SK-N-SH (cell line): ENCODE data around the gene COLEC12. TPM values are rescaled to one million over a fixed set of nuclear protein-coding genes. Genes with fewer than 3 reads are reported as not detected.

Source experiments
- CTCF ChIA-PET: fragments of 300-600, 350-600 bp; formaldehyde crosslinking; extraction: SDS; loops from one replicate; lab custom pipeline; 2021; lab: Yijun Ruan, JAX
- POLR2A ChIA-PET: fragments of 350-600 bp; sonication (Branson Sonifier 250); formaldehyde crosslinking; extraction: SDS; loops from one replicate; lab custom pipeline; 2020; ENCODE audit warnings: antibody characterized with exemption, inconsistent platforms; lab: Yijun Ruan, JAX
- DNase-seq: peaks from one replicate; pipeline ENCODE4 v3.0.0; 2012
- H2AFZ ChIP-seq: fragments of 200-600 bp; sonication (generic); 2 replicates; pipeline ENCODE4 v1.8.1; 2016; ENCODE audit warnings: antibody characterized with exemption, mild to moderate bottlenecking, low read depth
- H3F3A ChIP-seq: fragments of 200-600 bp; sonication (generic); replicated peaks from 2 replicates; pipeline ENCODE3; 2016; ENCODE audit warnings: antibody characterized with exemption, mild to moderate bottlenecking; ENCODE audit not compliant: insufficient read depth
- H3K27ac ChIP-seq, 2 experiments: fragments of 200-500 bp in 1 of 2; fragments of 200-600 bp in 1 of 2; sonication (Bioruptor generic) in 1 of 2; sonication (generic), shearing (Covaris generic) in 1 of 2; 2 replicates each; pipeline versions ENCODE4 v1.5.1 to v1.6.1; 2014 to 2016; ENCODE audit warnings: low read depth in 2 of 2, inconsistent platforms in 1 of 2, low read length in 1 of 2, mild to moderate bottlenecking in 1 of 2, mixed read lengths in 1 of 2
- H3K27me3 ChIP-seq: fragments of 200-600 bp; sonication (generic), shearing (Covaris generic); 2 replicates; pipeline ENCODE4 v1.6.1; 2016; ENCODE audit warnings: mixed run types; ENCODE audit not compliant: insufficient read depth
- H3K36me3 ChIP-seq, 2 experiments: fragments of 200-500 bp in 1 of 2; fragments of 200-600 bp in 1 of 2; sonication (Bioruptor generic) in 1 of 2; sonication (generic) in 1 of 2; replicated peaks in 1 of 2; 2 replicates each; pipeline versions ENCODE3 to v1.5.1; 2014 to 2016; ENCODE audit warnings: low read length in 1 of 2, mild to moderate bottlenecking in 1 of 2; ENCODE audit not compliant: insufficient read depth in 2 of 2, control insufficient read depth in 1 of 2
- H3K4me1 ChIP-seq, 2 experiments: fragments of 200-500 bp in 1 of 2; fragments of 200-600 bp in 1 of 2; sonication (Bioruptor generic) in 1 of 2; sonication (generic), shearing (Covaris generic) in 1 of 2; 2 replicates each; pipeline versions ENCODE4 v1.5.1 to v1.6.1; 2014 to 2016; ENCODE audit warnings: low read depth in 1 of 2, low read length in 1 of 2, mixed run types in 1 of 2; ENCODE audit not compliant: insufficient read depth in 2 of 2, control insufficient read depth in 1 of 2
- H3K4me2 ChIP-seq: fragments of 200-600 bp; sonication (generic), shearing (Covaris generic); 2 replicates; pipeline ENCODE4 v1.6.1; 2017; ENCODE audit warnings: mixed run types
- H3K4me3 ChIP-seq, 2 experiments: fragments of 200-500 bp in 1 of 2; fragments of 200-600 bp in 1 of 2; sonication (Bioruptor generic) in 1 of 2; sonication (generic), shearing (Covaris generic) in 1 of 2; 2 replicates each; pipeline versions ENCODE4 v1.5.1 to v1.8.1; 2014 to 2016; ENCODE audit warnings: low read depth in 2 of 2, inconsistent platforms in 1 of 2, low read length in 1 of 2, mild to moderate bottlenecking in 1 of 2, mixed read lengths in 1 of 2, moderate library complexity in 1 of 2
- H3K79me2 ChIP-seq: fragments of 200-600 bp; sonication (generic); 2 replicates; pipeline ENCODE4 v1.8.1; 2017; ENCODE audit warnings: mild to moderate bottlenecking; ENCODE audit not compliant: insufficient read depth
- H3K9ac ChIP-seq: fragments of 200-600 bp; sonication (generic); 2 replicates; pipeline ENCODE4 v1.6.1; 2017; ENCODE audit warnings: mixed run types
- H3K9me2 ChIP-seq: fragments of 200-600 bp; sonication (generic); 2 replicates; pipeline ENCODE4 v1.6.1; 2017; ENCODE audit warnings: mixed run types
- H3K9me3 ChIP-seq: fragments of 200-600 bp; sonication (generic); 2 replicates; pipeline ENCODE4 v1.6.1; 2017; ENCODE audit warnings: mixed run types, mild to moderate bottlenecking, moderate library complexity
- H4K20me1 ChIP-seq: fragments of 200-600 bp; sonication (generic); 2 replicates; pipeline ENCODE4 v1.6.1; 2017; ENCODE audit warnings: mild to moderate bottlenecking, mixed run types; ENCODE audit not compliant: insufficient read depth
- CHD2 ChIP-seq: fragments of 150-350 bp; IDR thresholded peaks from 2 replicates; pipeline ENCODE4 v1.6.1; 2018; ENCODE audit warnings: low read length; ENCODE audit not compliant: partially characterized antibody
- ELF1 ChIP-seq: IDR thresholded peaks from 2 replicates; pipeline ENCODE4 v1.4.0; 2012
- EZH2phosphoT487 ChIP-seq: fragments of 200-600 bp; sonication (generic); IDR thresholded peaks from 2 replicates; pipeline ENCODE4 v1.6.1; 2017; ENCODE audit warnings: low read depth, mixed run types, mild to moderate bottlenecking, antibody characterized with exemption, moderate library complexity, borderline replicate concordance
- FOSL2 ChIP-seq: IDR thresholded peaks from 2 replicates; pipeline ENCODE4 v1.4.0; 2012; ENCODE audit warnings: low read depth, mild to moderate bottlenecking, moderate library complexity, borderline replicate concordance
- FOXM1 ChIP-seq: IDR thresholded peaks from 2 replicates; pipeline ENCODE4 v1.4.0; 2012; ENCODE audit warnings: low read depth, mild to moderate bottlenecking
- GABPA ChIP-seq: IDR thresholded peaks from 2 replicates; pipeline ENCODE4 v1.4.0; 2012; ENCODE audit warnings: low read depth, mild to moderate bottlenecking
- GATA2 ChIP-seq: sonication (generic); formaldehyde crosslinking; IDR thresholded peaks from 2 replicates; pipeline ENCODE4 v1.5.0; 2020; ENCODE audit warnings: mild to moderate bottlenecking, missing genetic modification reagents
- MXI1 ChIP-seq: IDR thresholded peaks from 2 replicates; pipeline ENCODE4 v1.6.1; 2012; ENCODE audit warnings: mild to moderate bottlenecking, low read depth, low read length, improper control_type of control experiment
- NFIC ChIP-seq: IDR thresholded peaks from 2 replicates; pipeline ENCODE4 v1.4.0; 2012; ENCODE audit warnings: borderline replicate concordance
- NRF1 ChIP-seq: IDR thresholded peaks from 2 replicates; pipeline ENCODE4 v1.6.1; 2012; ENCODE audit warnings: low read depth, mild to moderate bottlenecking, low read length
- RAD21 ChIP-seq: IDR thresholded peaks from 2 replicates; pipeline ENCODE4 v1.6.1; 2012; ENCODE audit warnings: mild to moderate bottlenecking, low read length
- RCOR1 ChIP-seq: fragments of 150-350 bp; IDR thresholded peaks from 2 replicates; pipeline ENCODE4 v1.6.1; 2017; ENCODE audit warnings: antibody characterized with exemption, low read length
- RFX5 ChIP-seq: IDR thresholded peaks from 2 replicates; pipeline ENCODE4 v1.6.1; 2012; ENCODE audit warnings: mild to moderate bottlenecking, improper control_type of control experiment, low read length
- RXRA ChIP-seq: IDR thresholded peaks from 2 replicates; pipeline ENCODE4 v1.4.0; 2012; ENCODE audit warnings: low read depth, mild to moderate bottlenecking, borderline replicate concordance
- SIN3A ChIP-seq: IDR thresholded peaks from 2 replicates; pipeline ENCODE4 v1.6.1; 2012; ENCODE audit warnings: low read depth, mild to moderate bottlenecking, low read length, moderate library complexity, borderline replicate concordance
- SMC3 ChIP-seq: IDR thresholded peaks from 2 replicates; pipeline ENCODE4 v1.6.1; 2012; ENCODE audit warnings: low read depth, low read length, improper control_type of control experiment
- TCF12 ChIP-seq: IDR thresholded peaks from 2 replicates; pipeline ENCODE4 v1.4.0; 2012
- TEAD4 ChIP-seq: IDR thresholded peaks from 2 replicates; pipeline ENCODE4 v1.4.0; 2012; ENCODE audit warnings: mild to moderate bottlenecking, borderline replicate concordance; ENCODE audit not compliant: insufficient read depth
- YY1 ChIP-seq: IDR thresholded peaks from 2 replicates; pipeline ENCODE4 v1.4.0; 2012; ENCODE audit warnings: low read depth, mild to moderate bottlenecking
- WGBS: methylation state at CpG from one replicate; pipeline ENCODE4 v1.1.6; 2017; ENCODE audit warnings: low lambda C conversion rate; 5-methylcytosine and 5-hydroxymethylcytosine counted together
- polyA plus RNA-seq, 3 experiments: library from polyadenylated mRNA; depleted of rRNA; stranded (reverse); fragments of >200 nt; gene quantifications; 2 replicates each; pipeline ENCODE4 v1.2.3, GENCODE V29; 2012
- TF ChIP-seq, protein P1 (sequence below): fragments of 150-350 bp; IDR thresholded peaks from 2 replicates; pipeline ENCODE4 v1.6.1; 2017; ENCODE audit warnings: antibody characterized with exemption, low read length, low read depth, borderline replicate concordance
- TF ChIP-seq, protein P2 (sequence below): fragments of 150-350 bp; IDR thresholded peaks from 2 replicates; pipeline ENCODE4 v1.6.1; 2016; ENCODE audit warnings: mild to moderate bottlenecking, low read depth, low read length
- TF ChIP-seq, protein P3 (sequence below): IDR thresholded peaks from 2 replicates; pipeline ENCODE4 v1.4.0; 2012; ENCODE audit warnings: low read depth
- TF ChIP-seq, protein P4 (sequence below): IDR thresholded peaks from 2 replicates; pipeline ENCODE4 v1.4.0; 2012; ENCODE audit warnings: low read depth, borderline replicate concordance
- TF ChIP-seq, protein P5 (sequence below): IDR thresholded peaks from 2 replicates; pipeline ENCODE4 v1.6.1; 2012; ENCODE audit warnings: mild to moderate bottlenecking, low read depth, low read length, moderate library complexity
- TF ChIP-seq, protein P6 (sequence below): IDR thresholded peaks from 2 replicates; pipeline ENCODE4; 2012

COLEC12 gene
- polyA plus RNA-seq, 1 of the 3 experiments (the other 2 are of a cell fraction): 41.2 TPM

DNA sequence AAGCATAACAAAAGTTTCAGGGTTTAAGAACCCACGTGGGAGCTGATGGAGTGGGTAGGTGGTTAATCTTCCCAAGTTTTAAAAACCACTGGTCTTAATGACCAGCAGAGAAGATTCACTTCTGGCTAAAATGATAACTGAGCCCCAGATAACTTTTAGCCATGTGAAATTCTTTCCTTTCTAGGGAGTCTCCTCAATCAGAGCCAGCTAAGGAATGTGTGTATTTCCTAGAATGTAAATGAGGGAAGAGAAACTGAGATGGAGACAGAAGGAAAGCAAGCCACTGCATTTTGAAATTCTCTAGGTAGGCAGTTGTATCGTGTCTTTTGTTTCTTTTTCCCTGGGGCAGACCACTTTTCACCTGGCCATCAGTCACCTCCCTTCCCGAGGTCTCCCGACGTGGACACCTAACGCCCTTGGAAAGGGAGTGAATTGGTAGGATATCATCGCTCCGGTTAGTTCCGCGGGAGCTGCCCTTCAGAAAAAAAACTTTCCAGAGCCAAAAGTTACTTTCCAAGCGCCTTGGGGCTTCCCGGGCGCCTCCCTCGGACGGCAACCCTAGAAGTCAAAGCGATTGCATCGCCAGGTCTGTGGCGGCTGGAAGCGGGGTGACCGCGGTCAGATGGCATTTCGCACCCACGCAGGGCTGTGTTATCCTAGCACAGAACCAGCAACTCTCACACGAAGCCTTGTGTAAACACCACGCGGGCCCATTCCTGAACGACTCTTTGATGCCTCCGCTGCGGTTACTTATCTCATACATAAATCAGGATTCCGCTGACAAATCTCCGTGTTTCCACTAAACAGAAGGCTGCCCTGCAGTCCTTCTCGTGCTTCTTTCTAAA lies 1.3 kb downstream of the COLEC12 start:
- Histone ChIP-seq H3F3A (peaks cover 11% of the 10 kb centered on the region), H3K36me3 (no peaks in the 10 kb centered on the region), H3K27me3 (0 out of 2 replicates have a peak, but pooled peaks cover 9% of the 10 kb centered on the region), H3K4me3 (peak overlapping the region; percentile 57 to 77), H3K9me2 (no peaks in the 10 kb centered on the region), H3K9me3 (no peaks in the 10 kb centered on the region), H3K9ac (peak overlapping the region; percentile 51; the same call in 1 of the 2 replicates), H2AFZ (peak overlapping the region; percentile 65; the same call in 1 of the 2 replicates), H3K79me2 (no peaks in the 10 kb centered on the region), H3K27ac (0 out of 4 replicates have a peak overlapping the region, but pooled peaks of 1 of the 2 experiments have one; percentile 3), H4K20me1 (no peaks in the 10 kb centered on the region), H3K4me1 (peaks cover 5 to 17% of the 10 kb centered on the region in 2 experiments; a peak in 3 of 4 replicates), H3K4me2 (peak overlapping the region; percentile 98)
- ChIA-PET CTCF (interaction anchor here (0.9 to 1.4 kb wide), 5 partner anchors 10 to 117 kb away, joined by 3 to 5 read pairs (median 3); no protein-coding TSS in a partner anchor), POLR2A (no interaction called here)
- peak; percentile 71 for DNase-seq
- WGBS: 1% methylated on average over 21 of the region's 32 CpGs
- TF ChIP-seq RFX5 (no peak), CHD2 (no peak), RAD21 (peak; percentile 7; the same call in 1 of the 2 replicates), ELF1 (0 out of 2 replicates have a peak, but pooled peaks have one; percentile 22), GABPA (no peak), GATA2 (CRISPR knock-in tag) (no peak), TCF12 (peak; percentile 98), SIN3A (0 out of 2 replicates have a peak, but pooled peaks have one; percentile 15), NRF1 (no peak), NFIC (peak; percentile 71), RCOR1 (peak; percentile 74), RXRA (peak; percentile 79), FOSL2 (no peak; the same call in 1 of the 2 replicates), EZH2phosphoT487 (peak; percentile 40; the same call in 1 of the 2 replicates), FOXM1 (no peak), MXI1 (no peak), YY1 (no peak), TEAD4 (peak; percentile 84), SMC3 (no peak)
- TF ChIP-seq, protein P1, sequence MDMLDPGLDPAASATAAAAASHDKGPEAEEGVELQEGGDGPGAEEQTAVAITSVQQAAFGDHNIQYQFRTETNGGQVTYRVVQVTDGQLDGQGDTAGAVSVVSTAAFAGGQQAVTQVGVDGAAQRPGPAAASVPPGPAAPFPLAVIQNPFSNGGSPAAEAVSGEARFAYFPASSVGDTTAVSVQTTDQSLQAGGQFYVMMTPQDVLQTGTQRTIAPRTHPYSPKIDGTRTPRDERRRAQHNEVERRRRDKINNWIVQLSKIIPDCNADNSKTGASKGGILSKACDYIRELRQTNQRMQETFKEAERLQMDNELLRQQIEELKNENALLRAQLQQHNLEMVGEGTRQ: no peak
- TF ChIP-seq, protein P2, sequence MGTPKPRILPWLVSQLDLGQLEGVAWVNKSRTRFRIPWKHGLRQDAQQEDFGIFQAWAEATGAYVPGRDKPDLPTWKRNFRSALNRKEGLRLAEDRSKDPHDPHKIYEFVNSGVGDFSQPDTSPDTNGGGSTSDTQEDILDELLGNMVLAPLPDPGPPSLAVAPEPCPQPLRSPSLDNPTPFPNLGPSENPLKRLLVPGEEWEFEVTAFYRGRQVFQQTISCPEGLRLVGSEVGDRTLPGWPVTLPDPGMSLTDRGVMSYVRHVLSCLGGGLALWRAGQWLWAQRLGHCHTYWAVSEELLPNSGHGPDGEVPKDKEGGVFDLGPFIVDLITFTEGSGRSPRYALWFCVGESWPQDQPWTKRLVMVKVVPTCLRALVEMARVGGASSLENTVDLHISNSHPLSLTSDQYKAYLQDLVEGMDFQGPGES: no peak
- TF ChIP-seq, protein P3, sequence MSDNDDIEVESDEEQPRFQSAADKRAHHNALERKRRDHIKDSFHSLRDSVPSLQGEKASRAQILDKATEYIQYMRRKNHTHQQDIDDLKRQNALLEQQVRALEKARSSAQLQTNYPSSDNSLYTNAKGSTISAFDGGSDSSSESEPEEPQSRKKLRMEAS: peak; percentile 76
- TF ChIP-seq, protein P4, sequence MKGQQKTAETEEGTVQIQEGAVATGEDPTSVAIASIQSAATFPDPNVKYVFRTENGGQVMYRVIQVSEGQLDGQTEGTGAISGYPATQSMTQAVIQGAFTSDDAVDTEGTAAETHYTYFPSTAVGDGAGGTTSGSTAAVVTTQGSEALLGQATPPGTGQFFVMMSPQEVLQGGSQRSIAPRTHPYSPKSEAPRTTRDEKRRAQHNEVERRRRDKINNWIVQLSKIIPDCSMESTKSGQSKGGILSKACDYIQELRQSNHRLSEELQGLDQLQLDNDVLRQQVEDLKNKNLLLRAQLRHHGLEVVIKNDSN: no peak
- TF ChIP-seq, protein P5, sequence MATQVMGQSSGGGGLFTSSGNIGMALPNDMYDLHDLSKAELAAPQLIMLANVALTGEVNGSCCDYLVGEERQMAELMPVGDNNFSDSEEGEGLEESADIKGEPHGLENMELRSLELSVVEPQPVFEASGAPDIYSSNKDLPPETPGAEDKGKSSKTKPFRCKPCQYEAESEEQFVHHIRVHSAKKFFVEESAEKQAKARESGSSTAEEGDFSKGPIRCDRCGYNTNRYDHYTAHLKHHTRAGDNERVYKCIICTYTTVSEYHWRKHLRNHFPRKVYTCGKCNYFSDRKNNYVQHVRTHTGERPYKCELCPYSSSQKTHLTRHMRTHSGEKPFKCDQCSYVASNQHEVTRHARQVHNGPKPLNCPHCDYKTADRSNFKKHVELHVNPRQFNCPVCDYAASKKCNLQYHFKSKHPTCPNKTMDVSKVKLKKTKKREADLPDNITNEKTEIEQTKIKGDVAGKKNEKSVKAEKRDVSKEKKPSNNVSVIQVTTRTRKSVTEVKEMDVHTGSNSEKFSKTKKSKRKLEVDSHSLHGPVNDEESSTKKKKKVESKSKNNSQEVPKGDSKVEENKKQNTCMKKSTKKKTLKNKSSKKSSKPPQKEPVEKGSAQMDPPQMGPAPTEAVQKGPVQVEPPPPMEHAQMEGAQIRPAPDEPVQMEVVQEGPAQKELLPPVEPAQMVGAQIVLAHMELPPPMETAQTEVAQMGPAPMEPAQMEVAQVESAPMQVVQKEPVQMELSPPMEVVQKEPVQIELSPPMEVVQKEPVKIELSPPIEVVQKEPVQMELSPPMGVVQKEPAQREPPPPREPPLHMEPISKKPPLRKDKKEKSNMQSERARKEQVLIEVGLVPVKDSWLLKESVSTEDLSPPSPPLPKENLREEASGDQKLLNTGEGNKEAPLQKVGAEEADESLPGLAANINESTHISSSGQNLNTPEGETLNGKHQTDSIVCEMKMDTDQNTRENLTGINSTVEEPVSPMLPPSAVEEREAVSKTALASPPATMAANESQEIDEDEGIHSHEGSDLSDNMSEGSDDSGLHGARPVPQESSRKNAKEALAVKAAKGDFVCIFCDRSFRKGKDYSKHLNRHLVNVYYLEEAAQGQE: no peak
- TF ChIP-seq, protein P6, sequence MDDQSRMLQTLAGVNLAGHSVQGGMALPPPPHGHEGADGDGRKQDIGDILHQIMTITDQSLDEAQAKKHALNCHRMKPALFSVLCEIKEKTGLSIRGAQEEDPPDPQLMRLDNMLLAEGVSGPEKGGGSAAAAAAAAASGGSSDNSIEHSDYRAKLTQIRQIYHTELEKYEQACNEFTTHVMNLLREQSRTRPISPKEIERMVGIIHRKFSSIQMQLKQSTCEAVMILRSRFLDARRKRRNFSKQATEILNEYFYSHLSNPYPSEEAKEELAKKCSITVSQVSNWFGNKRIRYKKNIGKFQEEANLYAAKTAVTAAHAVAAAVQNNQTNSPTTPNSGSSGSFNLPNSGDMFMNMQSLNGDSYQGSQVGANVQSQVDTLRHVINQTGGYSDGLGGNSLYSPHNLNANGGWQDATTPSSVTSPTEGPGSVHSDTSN: peak; percentile 97
